Tibial artery (tissue), 4 donors: Measurements from ENCODE around the gene TOB2.

Experiments used
- DNase-seq, 2 donors: peaks; one replicate each; pipeline ENCODE4 v3.0.0-alpha.2; 2019
- H3K27ac ChIP-seq, 2 donors: fragments of 200-600 bp; sonication (generic) in 1 of 2; 1 replicate in 1 of 2; 2 replicates in 1 of 2; pipeline ENCODE4 v1.5.1; 2018 to 2019; ENCODE audit warnings: mild to moderate bottlenecking in 1 of 2
- H3K27me3 ChIP-seq, 2 donors: fragments of 200-600 bp; sonication (generic) in 1 of 2; one replicate each; pipeline versions ENCODE4 v1.5.1 to v1.6.0; 2016 to 2019
- H3K36me3 ChIP-seq, 3 donors: fragments of 200-600 bp; sonication (generic) in 2 of 3; one replicate each; pipeline ENCODE4 v1.5.1; 2016 to 2019; ENCODE audit warnings: mild to moderate bottlenecking in 2 of 3
- H3K4me1 ChIP-seq, 4 donors: fragments of 200-600 bp; sonication (generic) in 2 of 4; 1 replicate in 3 of 4; 2 replicates in 1 of 4; pipeline ENCODE4 v1.5.1; 2016 to 2019
- H3K4me3 ChIP-seq, 2 donors: fragments of 200-600 bp; sonication (generic) in 1 of 2; 1 replicate in 1 of 2; 2 replicates in 1 of 2; pipeline ENCODE4 v1.5.1; 2018 to 2019; ENCODE audit warnings: mild to moderate bottlenecking in 2 of 2
- H3K9me3 ChIP-seq, 3 donors: fragments of 200-600 bp; sonication (generic) in 1 of 3; one replicate each; pipeline ENCODE4 v1.5.1; 2016 to 2019
- intact Hi-C: fragments of 100-400 bp; cut with DNase I; formaldehyde crosslinking; loops from one replicate; pipeline ENCODE4 v1.15.0; 2023; ENCODE audit warnings: low total_unique reads
- TF ChIP-seq, protein P1 (sequence below), 2 experiments: fragments of 200-600 bp in 1 of 2; fragments of 450-650 bp in 1 of 2; IDR thresholded peaks; one replicate each; pipeline ENCODE4 v1.5.1; 2017 to 2019; ENCODE audit warnings: antibody characterized with exemption in 2 of 2, mild to moderate bottlenecking in 1 of 2, moderate library complexity in 1 of 2

TOB2 gene

DNA sequence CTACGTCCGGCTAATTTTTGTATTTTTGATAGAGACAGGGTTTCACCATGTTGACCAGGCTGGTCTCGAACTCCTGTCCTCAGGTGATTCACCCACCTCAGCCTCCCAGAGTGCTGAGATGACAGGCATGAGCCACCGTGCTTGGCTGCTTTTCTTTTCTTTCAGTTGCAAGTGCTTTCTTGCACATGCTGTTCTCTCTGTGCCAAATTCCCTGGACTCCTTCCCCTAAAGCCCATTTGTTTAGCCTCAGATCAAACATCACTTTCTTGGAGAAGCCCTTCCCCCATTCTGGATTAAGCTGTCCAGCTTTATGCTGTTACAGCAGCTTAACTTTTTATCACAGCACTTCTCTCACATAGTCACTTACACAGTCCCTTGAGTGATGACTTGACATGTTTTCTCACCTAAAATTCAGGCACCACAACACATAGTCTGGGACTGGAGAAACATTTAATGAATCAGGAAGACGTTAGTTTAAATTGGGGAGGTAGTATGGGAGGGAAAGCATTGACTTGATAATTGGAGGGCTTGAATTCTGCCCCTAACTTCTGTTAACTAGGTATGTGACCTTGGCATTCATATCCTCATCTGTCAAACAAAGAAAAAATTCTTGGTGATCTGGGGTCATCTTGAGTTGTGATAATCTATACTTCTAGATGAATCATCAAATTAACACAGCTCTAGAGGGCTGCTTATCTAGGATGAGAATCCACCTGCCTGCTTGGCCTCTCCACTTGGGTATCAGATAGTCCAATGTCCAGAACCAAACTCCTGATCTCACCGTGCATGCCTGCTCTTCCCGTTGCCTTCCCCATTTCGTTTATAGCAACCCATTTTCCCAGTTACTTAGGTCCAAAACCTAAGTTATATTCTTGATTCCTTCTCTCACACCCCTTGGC, 40.7 kb upstream of the TOB2 start:
- H3K36me3 ChIP-seq, result no peaks in the 10 kb centered on the region
- no peaks in the 10 kb centered on the region for H3K9me3 ChIP-seq
- peak overlapping the region; percentile 14 to 50 for H3K27ac ChIP-seq
- no peak overlapping the region for H3K4me3 ChIP-seq
- TF ChIP-seq, protein P1, sequence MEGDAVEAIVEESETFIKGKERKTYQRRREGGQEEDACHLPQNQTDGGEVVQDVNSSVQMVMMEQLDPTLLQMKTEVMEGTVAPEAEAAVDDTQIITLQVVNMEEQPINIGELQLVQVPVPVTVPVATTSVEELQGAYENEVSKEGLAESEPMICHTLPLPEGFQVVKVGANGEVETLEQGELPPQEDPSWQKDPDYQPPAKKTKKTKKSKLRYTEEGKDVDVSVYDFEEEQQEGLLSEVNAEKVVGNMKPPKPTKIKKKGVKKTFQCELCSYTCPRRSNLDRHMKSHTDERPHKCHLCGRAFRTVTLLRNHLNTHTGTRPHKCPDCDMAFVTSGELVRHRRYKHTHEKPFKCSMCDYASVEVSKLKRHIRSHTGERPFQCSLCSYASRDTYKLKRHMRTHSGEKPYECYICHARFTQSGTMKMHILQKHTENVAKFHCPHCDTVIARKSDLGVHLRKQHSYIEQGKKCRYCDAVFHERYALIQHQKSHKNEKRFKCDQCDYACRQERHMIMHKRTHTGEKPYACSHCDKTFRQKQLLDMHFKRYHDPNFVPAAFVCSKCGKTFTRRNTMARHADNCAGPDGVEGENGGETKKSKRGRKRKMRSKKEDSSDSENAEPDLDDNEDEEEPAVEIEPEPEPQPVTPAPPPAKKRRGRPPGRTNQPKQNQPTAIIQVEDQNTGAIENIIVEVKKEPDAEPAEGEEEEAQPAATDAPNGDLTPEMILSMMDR (IDR thresholded peaks at IDR 0.05), result no peak
- intact Hi-C loops, result loop anchor here (10.0 kb wide), 1 partner anchor 1958 kb away; no protein-coding TSS in a partner anchor
- DNase-seq, result no peak
- no peaks in the 10 kb centered on the region for H3K27me3 ChIP-seq
- H3K4me1 ChIP-seq, result peaks cover 0 to 77% (median 41%) of the 10 kb centered on the region in 4 donors

DNA sequence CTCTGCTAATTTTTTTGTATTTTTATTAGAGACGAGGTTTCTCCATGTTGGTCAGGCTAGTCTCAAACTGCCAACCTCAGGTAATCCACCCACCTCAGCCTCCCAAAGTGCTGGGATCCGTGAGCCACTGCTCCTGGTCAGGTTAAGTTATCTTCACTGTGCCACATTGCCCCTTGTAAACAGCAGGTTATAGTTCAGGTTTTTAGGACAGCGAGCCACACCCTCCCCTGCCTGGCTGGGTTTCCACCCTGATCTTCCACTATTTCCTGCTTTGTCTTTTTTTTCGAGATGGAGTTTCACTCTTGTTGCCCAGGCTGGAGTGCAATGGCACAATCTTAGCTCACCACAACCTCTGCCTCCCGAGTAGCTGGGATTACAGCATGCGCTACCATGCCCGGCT, 38.4 kb upstream of the TOB2 start:
- no peak overlapping the region for H3K4me3 ChIP-seq
- H3K27ac ChIP-seq, result peak overlapping the region in 1 of 2 donors; percentile 89
- intact Hi-C loops, result loop anchor here (10.0 kb wide), 1 partner anchor 1960 kb away; no protein-coding TSS in a partner anchor
- H3K9me3 ChIP-seq, result no peaks in the 10 kb centered on the region
- peaks cover 0 to 77% (median 50%) of the 10 kb centered on the region in 4 donors for H3K4me1 ChIP-seq
- TF ChIP-seq, protein P1 (IDR thresholded peaks at IDR 0.05), result no peak
- no peak for DNase-seq
- no peaks in the 10 kb centered on the region for H3K36me3 ChIP-seq
- no peaks in the 10 kb centered on the region for H3K27me3 ChIP-seq

DNA sequence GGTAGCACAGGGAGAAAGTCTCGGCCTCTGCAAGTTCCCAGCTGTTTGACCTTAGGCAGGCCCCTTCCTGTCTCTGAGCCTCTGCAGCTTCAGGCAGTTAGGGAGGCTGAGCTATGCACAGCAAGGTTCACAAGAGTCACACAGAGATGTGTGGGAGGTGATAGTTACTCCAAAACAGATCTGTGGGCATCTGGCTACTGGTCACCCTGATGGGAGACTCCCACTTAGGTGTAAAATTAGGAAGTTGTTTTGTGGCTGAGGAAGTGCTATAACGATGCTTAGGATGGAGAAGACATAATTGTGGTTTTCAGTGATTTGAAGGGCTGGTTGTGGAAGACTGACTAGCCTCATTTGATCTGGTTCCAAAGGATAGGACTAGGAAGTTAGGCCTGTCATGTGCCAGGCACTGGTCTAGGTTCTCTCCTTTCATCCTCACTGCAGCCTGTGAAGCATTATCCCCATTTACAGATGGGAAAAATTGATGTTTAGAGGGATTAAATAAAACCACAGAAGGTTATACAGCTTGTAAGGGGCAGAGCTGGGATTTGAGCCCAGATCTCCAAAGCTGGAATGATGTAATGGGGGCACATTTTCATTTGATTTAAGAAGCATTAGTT, 35.8 kb upstream of the TOB2 start:
- Histone ChIP-seq H3K36me3 (peaks cover 0 to 6% (median 0%) of the 10 kb centered on the region in 3 donors), H3K27ac (peak overlapping the region; percentile 89), H3K4me1 (peaks cover 0 to 74% (median 54%) of the 10 kb centered on the region in 4 donors), H3K4me3 (no peak overlapping the region), H3K27me3 (no peaks in the 10 kb centered on the region), H3K9me3 (no peaks in the 10 kb centered on the region)
- intact Hi-C loops, result loop anchor here (5.0 to 10.0 kb wide), 2 partner anchors 35 to 1962 kb away; partner anchors contain the start of gene TOB2
- DNase-seq, result no peak
- TF ChIP-seq, protein P1 (IDR thresholded peaks at IDR 0.05), result no peak

DNA sequence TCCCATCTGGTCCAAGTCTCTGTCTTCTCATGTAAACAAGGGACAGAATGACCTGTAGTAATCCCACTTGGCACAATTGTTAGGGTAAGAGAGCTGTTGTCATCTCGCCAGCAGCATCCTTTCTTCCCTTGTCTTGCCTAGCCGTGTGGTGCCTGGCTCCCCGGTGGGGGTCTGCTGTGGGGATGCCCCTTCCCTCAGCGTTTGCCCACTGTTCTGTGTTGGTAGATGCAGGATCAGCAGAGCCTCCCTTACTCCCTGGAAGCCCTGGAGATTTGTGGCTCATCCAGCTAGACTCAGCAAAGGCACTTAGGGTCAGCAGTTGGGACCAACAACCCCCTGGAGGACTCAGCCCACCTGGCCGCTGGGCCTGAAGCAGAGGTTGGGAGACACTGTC, 35.3 kb upstream of the TOB2 start:
- TF ChIP-seq, protein P1 (IDR thresholded peaks at IDR 0.05), result no peak
- no peaks in the 10 kb centered on the region for H3K27me3 ChIP-seq
- H3K4me1 ChIP-seq, result peaks cover 0 to 71% (median 51%) of the 10 kb centered on the region in 4 donors
- no peaks in the 10 kb centered on the region for H3K9me3 ChIP-seq
- peaks cover 0 to 6% (median 0%) of the 10 kb centered on the region in 3 donors for H3K36me3 ChIP-seq
- DNase-seq, result no peak
- no peak overlapping the region for H3K4me3 ChIP-seq
- peak overlapping the region; percentile 89 for H3K27ac ChIP-seq
- intact Hi-C loops, result loop anchor here (5.0 to 10.0 kb wide), 2 partner anchors 35 to 1963 kb away; partner anchors contain the start of gene TOB2

DNA sequence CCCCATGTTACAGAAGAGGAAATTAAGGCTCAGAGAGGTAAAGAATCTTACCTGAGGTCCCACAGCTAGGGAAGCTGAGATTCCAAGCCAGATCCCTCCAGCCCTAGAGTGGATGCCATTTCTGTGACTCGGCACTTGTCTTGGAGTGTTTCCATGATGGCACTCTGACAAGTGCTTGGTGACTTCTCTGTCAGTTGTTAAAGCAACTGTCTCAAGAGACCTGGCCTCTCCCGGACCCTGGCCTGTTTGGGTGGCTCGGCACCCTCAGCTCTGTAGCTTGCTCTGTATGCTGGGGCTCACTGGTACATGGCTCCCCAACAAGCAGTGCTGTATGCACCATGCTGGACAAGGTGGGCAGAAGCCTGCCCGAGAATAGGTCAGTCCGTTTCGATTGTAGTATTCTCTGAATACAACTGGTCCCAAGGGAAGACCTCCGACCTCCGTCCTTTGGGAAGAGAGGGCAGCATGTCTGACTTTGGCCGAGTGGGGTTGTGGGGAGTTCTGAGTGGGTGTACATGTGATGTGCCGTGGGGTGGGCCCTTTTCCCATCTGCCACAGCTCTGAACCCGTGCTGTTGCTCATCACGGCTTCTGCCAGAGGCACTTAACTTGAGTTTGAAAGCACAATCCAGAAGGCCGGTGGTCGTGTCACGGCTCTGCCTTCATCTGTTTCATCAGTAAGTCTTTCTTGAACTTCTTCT, 34.7 kb upstream of the TOB2 start:
- H3K27ac ChIP-seq, result peak overlapping the region; percentile 89
- peak; percentile 64 to 87 for DNase-seq

More for the DNA sequence above, 34.7 kb upstream of the TOB2 start:
- intact Hi-C loops, result loop anchor here (5.0 to 10.0 kb wide), 2 partner anchors 34 to 1964 kb away; partner anchors contain the start of gene TOB2
- Histone ChIP-seq H3K4me1 (peaks cover 0 to 68% (median 49%) of the 10 kb centered on the region in 4 donors), H3K9me3 (no peaks in the 10 kb centered on the region), H3K4me3 (no peak overlapping the region), H3K27me3 (no peaks in the 10 kb centered on the region), H3K36me3 (peaks cover 0 to 6% (median 0%) of the 10 kb centered on the region in 3 donors)
- TF ChIP-seq, protein P1 (IDR thresholded peaks at IDR 0.05), result no peak
